ENCODE data around the gene NECAB3.
"Not testable (repeated sequence)": the region's sequence is repeated elsewhere in the genome, so short reads cannot be mapped to it uniquely, and the experiment has no call there.

The NECAB3 gene

GRCh38 chr20:33650753-33651561, 23.3 kb downstream of the NECAB3 start:
- no peak for DNase-seq (ENCODE audit: low read depth in 2 of 2, low spot score in 1 of 2)

GRCh38 chr20:33650111-33650752, 24.0 kb downstream of the NECAB3 start:
- DNase-seq (ENCODE audit: low read depth in 2 of 2, low spot score in 1 of 2) = no peak

GRCh38 chr20:33649201-33649681, 25.0 kb downstream of the NECAB3 start:
- no peak for DNase-seq (ENCODE audit: low read depth in 2 of 2, low spot score in 1 of 2)

- DNase-seq (ENCODE audit: low read depth in 2 of 2, low spot score in 1 of 2) = no peak
These were observed 25.7 kb downstream of the NECAB3 start for GRCh38 chr20:33648396-33649004.

GRCh38 chr20:33647603-33648395, 26.4 kb downstream of the NECAB3 start:
- DNase-seq (ENCODE audit: low read depth in 2 of 2, low spot score in 1 of 2) = no peak

GRCh38 chr20:33646959-33647602, 27.1 kb downstream of the NECAB3 start:
- DNase-seq (ENCODE audit: low read depth in 2 of 2, low spot score in 1 of 2) = not testable (repeated sequence)

- DNase-seq (ENCODE audit: low read depth in 2 of 2, low spot score in 1 of 2) = no peak
These were observed 28.0 kb downstream of the NECAB3 start for GRCh38 chr20:33646191-33646590.

GRCh38 chr20:33645396-33645795, 28.8 kb downstream of the NECAB3 start:
- no peak for DNase-seq (ENCODE audit: low read depth in 2 of 2, low spot score in 1 of 2)

GRCh38 chr20:33645072-33645358, 29.2 kb downstream of the NECAB3 start:
- no peak for DNase-seq (ENCODE audit: low read depth in 2 of 2, low spot score in 1 of 2)

GRCh38 chr20:33644313-33645071, 29.7 kb downstream of the NECAB3 start:
- no peak for DNase-seq (ENCODE audit: low read depth in 2 of 2, low spot score in 1 of 2)

GRCh38 chr20:33640287-33640686, 33.9 kb downstream of the NECAB3 start:
- no peak for DNase-seq (ENCODE audit: low read depth in 2 of 2, low spot score in 1 of 2)

GRCh38 chr20:33636776-33637175, 37.5 kb downstream of the NECAB3 start:
- no peak for DNase-seq (ENCODE audit: low read depth in 2 of 2, low spot score in 1 of 2)

GRCh38 chr20:33635341-33635740, 38.9 kb downstream of the NECAB3 start:
- DNase-seq (ENCODE audit: low read depth in 2 of 2, low spot score in 1 of 2) = no peak

GRCh38 chr20:33631910-33632309, 42.3 kb downstream of the NECAB3 start:
- DNase-seq (ENCODE audit: low read depth in 2 of 2, low spot score in 1 of 2) = not testable (repeated sequence)

- DNase-seq (ENCODE audit: low read depth in 2 of 2, low spot score in 1 of 2) = no peak
These were observed 43.7 kb downstream of the NECAB3 start for GRCh38 chr20:33630507-33630906.

GRCh38 chr20:33629979-33630378, 44.2 kb downstream of the NECAB3 start:
- DNase-seq (ENCODE audit: low read depth in 2 of 2, low spot score in 1 of 2) = no peak

GRCh38 chr20:33629533-33629932, 44.7 kb downstream of the NECAB3 start:
- DNase-seq (ENCODE audit: low read depth in 2 of 2, low spot score in 1 of 2) = no peak

GRCh38 chr20:33627577-33628216, 46.5 kb downstream of the NECAB3 start:
- no peak for DNase-seq (ENCODE audit: low read depth in 2 of 2, low spot score in 1 of 2)

GRCh38 chr20:33626190-33626589, 48.0 kb downstream of the NECAB3 start:
- DNase-seq (ENCODE audit: low read depth in 2 of 2, low spot score in 1 of 2) = no peak

- DNase-seq (ENCODE audit: low read depth in 2 of 2, low spot score in 1 of 2) = no peak
These were observed 49.8 kb downstream of the NECAB3 start for GRCh38 chr20:33624399-33624798.
